H9 (cell line): Measurements from ENCODE around the gene HHAT. TPM values are rescaled to one million over a fixed set of nuclear protein-coding genes. Genes with fewer than 3 reads are reported as not detected.

Source experiments
- DNase-seq: peaks from one replicate; pipeline ENCODE4 v3.0.0-alpha.2; 2017
- H2AFZ ChIP-seq: one replicate; pipeline ENCODE4 v1.6.1; 2013; ENCODE audit warnings: mild to moderate bottlenecking, low read length, control low read depth, moderate library complexity
- H2AK5ac ChIP-seq: 2 replicates; pipeline ENCODE4 v1.6.1; 2013; ENCODE audit warnings: low read length, control low read depth, mixed read lengths; ENCODE audit not compliant: insufficient read length
- H2BK120ac ChIP-seq: one replicate; pipeline ENCODE4 v1.6.1; 2013; ENCODE audit warnings: low read depth, mild to moderate bottlenecking, low read length, control low read depth, inconsistent platforms; ENCODE audit not compliant: poor library complexity, severe bottlenecking
- H2BK12ac ChIP-seq: 2 replicates; pipeline ENCODE4 v1.6.1; 2013; ENCODE audit warnings: low read length, control low read depth, mixed read lengths, low read depth; ENCODE audit not compliant: insufficient read length
- H2BK15ac ChIP-seq: 2 replicates; pipeline ENCODE4 v1.6.1; 2013; ENCODE audit warnings: low read depth, low read length, control low read depth
- H2BK20ac ChIP-seq: one replicate; pipeline ENCODE4 v1.6.1; 2013; ENCODE audit warnings: low read depth, mild to moderate bottlenecking, low read length, control low read depth, inconsistent platforms; ENCODE audit not compliant: poor library complexity, severe bottlenecking
- H2BK5ac ChIP-seq: 2 replicates; pipeline ENCODE4 v1.6.1; 2013; ENCODE audit warnings: low read length, control low read depth, mixed read lengths; ENCODE audit not compliant: insufficient read length
- H3K14ac ChIP-seq: 2 replicates; pipeline ENCODE4 v1.6.1; 2013; ENCODE audit warnings: low read length, control low read depth; ENCODE audit not compliant: insufficient read depth
- H3K18ac ChIP-seq: 2 replicates; pipeline ENCODE4 v1.6.1; 2013; ENCODE audit warnings: low read depth, mild to moderate bottlenecking, mixed read lengths, low read length, control low read depth; ENCODE audit not compliant: insufficient read length
- H3K23ac ChIP-seq: 2 replicates; pipeline ENCODE4 v1.6.1; 2013; ENCODE audit warnings: low read length, control low read depth, mixed read lengths, low read depth; ENCODE audit not compliant: insufficient read length
- H3K23me2 ChIP-seq: 2 replicates; pipeline ENCODE4 v1.6.1; 2013; ENCODE audit warnings: low read depth, mild to moderate bottlenecking, mixed read lengths, low read length, control low read depth; ENCODE audit not compliant: insufficient read length, poor library complexity, severe bottlenecking
- H3K27ac ChIP-seq: 2 replicates; pipeline ENCODE4 v1.5.1; 2013; ENCODE audit warnings: low read length, control low read depth, mixed read lengths, low read depth; ENCODE audit not compliant: insufficient read length
- H3K27me3 ChIP-seq: 2 replicates; pipeline ENCODE4 v1.6.1; 2013; ENCODE audit warnings: low read length, control low read depth, inconsistent platforms; ENCODE audit not compliant: insufficient read depth
- H3K4ac ChIP-seq: 2 replicates; pipeline ENCODE4 v1.6.1; 2013; ENCODE audit warnings: low read depth, mild to moderate bottlenecking, control low read depth, inconsistent platforms, low read length, moderate library complexity
- H3K4me1 ChIP-seq: 2 replicates; pipeline ENCODE4 v1.6.1; 2013; ENCODE audit warnings: low read length, control low read depth, inconsistent platforms; ENCODE audit not compliant: insufficient read depth
- H3K4me2 ChIP-seq: 2 replicates; pipeline ENCODE4 v1.6.1; 2013; ENCODE audit warnings: low read length, control low read depth, mixed read lengths; ENCODE audit not compliant: insufficient read length, insufficient read depth
- H3K56ac ChIP-seq: 2 replicates; pipeline ENCODE4 v1.6.1; 2013; ENCODE audit warnings: low read depth, mild to moderate bottlenecking, mixed read lengths, low read length, control low read depth; ENCODE audit not compliant: insufficient read length
- H3K79me1 ChIP-seq: 2 replicates; pipeline ENCODE4 v1.6.1; 2013; ENCODE audit warnings: low read depth, mild to moderate bottlenecking, moderate library complexity, low read length, control low read depth, inconsistent platforms; ENCODE audit not compliant: insufficient read depth, poor library complexity, severe bottlenecking
- H3K79me2 ChIP-seq: 2 replicates; pipeline ENCODE4 v1.6.1; 2013; ENCODE audit warnings: low read length, control low read depth, inconsistent platforms; ENCODE audit not compliant: insufficient read depth
- H3K9ac ChIP-seq: 2 replicates; pipeline ENCODE4 v1.6.1; 2013; ENCODE audit warnings: low read length, control low read depth, mixed read lengths; ENCODE audit not compliant: insufficient read length; ENCODE audit errors: extremely low read depth
- H3K9me3 ChIP-seq: one replicate; pipeline ENCODE4 v1.6.1; 2013; ENCODE audit warnings: low read depth, low read length, inconsistent platforms; ENCODE audit not compliant: control insufficient read depth
- H3T11ph ChIP-seq: one replicate; pipeline ENCODE4 v1.6.1; 2013; ENCODE audit warnings: mild to moderate bottlenecking, low read length, control low read depth, inconsistent platforms
- H4K20me1 ChIP-seq: one replicate; pipeline ENCODE4 v1.6.1; 2013; ENCODE audit not compliant: control insufficient read depth, insufficient read length, insufficient read depth
- H4K5ac ChIP-seq: 2 replicates; pipeline ENCODE4 v1.6.1; 2013; ENCODE audit warnings: low read depth, mild to moderate bottlenecking, mixed read lengths, low read length, control low read depth; ENCODE audit not compliant: insufficient read length
- H4K8ac ChIP-seq: replicated peaks from 2 replicates; pipeline ENCODE4 v1.6.1; 2013; ENCODE audit warnings: low read length, control low read depth, mixed read lengths, low read depth; ENCODE audit not compliant: insufficient read length
- H4K91ac ChIP-seq: 2 replicates; pipeline ENCODE4 v1.6.1; 2013; ENCODE audit warnings: low read depth, mild to moderate bottlenecking, moderate library complexity, mixed read lengths, low read length, control low read depth; ENCODE audit not compliant: insufficient read length
- H3K27ac Mint-ChIP-seq, 3 experiments: 2 replicates in 2 of 3; 3 replicates in 1 of 3; pipeline ENCODE4 v1.8.0; 2020 to 2021; ENCODE audit warnings: mixed read lengths in 3 of 3, mild to moderate bottlenecking in 1 of 3, moderate library complexity in 1 of 3
- H3K27me3 Mint-ChIP-seq: 2 replicates; pipeline ENCODE4 v1.8.0; 2021; ENCODE audit warnings: low read depth, mild to moderate bottlenecking, moderate library complexity, mixed read lengths
- H3K36me3 Mint-ChIP-seq, 3 experiments: 2 replicates in 2 of 3; 3 replicates in 1 of 3; pipeline ENCODE4 v1.8.0; 2020 to 2021; ENCODE audit warnings: low read depth in 3 of 3, mixed read lengths in 3 of 3; ENCODE audit not compliant: insufficient read depth in 1 of 3
- H3K4me1 Mint-ChIP-seq, 2 experiments: 2 replicates each; pipeline ENCODE4 v1.8.0; 2020; ENCODE audit warnings: mixed read lengths in 2 of 2
- H3K4me3 Mint-ChIP-seq, 2 experiments: 2 replicates in 1 of 2; 3 replicates in 1 of 2; pipeline ENCODE4 v1.8.0; 2020 to 2021; ENCODE audit warnings: mild to moderate bottlenecking in 2 of 2, mixed read lengths in 2 of 2, moderate library complexity in 1 of 2
- H3K9me3 Mint-ChIP-seq, 2 experiments: 2 replicates in 1 of 2; 3 replicates in 1 of 2; pipeline ENCODE4 v1.8.0; 2020; ENCODE audit warnings: mild to moderate bottlenecking in 2 of 2, mixed read lengths in 2 of 2, moderate library complexity in 1 of 2
- WGBS: extraction: QIAGEN DNeasy Blood & Tissue Kit; methylation state at CpG from one replicate; pipeline ENCODE4 v1.1.7; 2013; ENCODE audit warnings: missing lambda C conversion rate, low lambda C conversion rate, mixed read lengths; ENCODE audit not compliant: insufficient read length; ENCODE audit errors: extremely low coverage; 5-methylcytosine and 5-hydroxymethylcytosine counted together
- total RNA-seq: library from RNA; stranded (reverse); gene quantifications from 2 replicates; pipeline ENCODE4 v1.2.1, GENCODE V29; 2021
- TF ChIP-seq, protein P1 (sequence below): fragments of 200-600 bp; sonication (generic); conservative IDR thresholded peaks from 3 replicates; pipeline ENCODE4 v1.8.0; 2021; ENCODE audit warnings: antibody characterized with exemption, mild to moderate bottlenecking

Gene HHAT
- total RNA-seq, 1 experiment from 2014 or later, result 0.48 TPM

DNA sequence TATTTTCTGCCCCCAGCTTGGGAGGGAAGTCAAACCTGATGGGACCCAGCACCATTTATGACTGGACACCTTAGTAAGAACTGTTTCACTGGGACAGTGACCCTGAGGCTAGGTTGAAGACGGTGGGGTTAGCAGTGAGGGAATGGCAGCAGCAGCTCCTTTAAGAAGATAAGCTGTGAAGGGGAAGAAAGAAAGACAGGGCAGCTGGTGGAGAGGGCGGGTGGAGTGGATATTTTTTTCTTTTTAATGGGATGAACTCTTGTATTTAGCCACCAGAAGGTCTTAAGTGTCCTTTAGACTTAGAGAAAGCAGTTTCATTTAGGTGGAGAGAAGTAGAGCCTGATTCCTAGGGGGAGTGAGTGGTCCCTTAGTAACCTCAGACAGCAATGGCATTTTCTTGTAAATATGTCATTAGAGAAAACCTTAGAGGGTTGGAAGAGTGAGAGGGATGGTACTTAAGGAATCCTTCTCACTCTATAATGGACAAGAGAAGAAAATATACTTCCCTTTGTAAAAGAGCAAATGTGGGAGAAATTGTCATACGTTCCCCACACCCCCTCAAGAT, 187.5 kb downstream of the HHAT start:
- H3K4ac ChIP-seq, result no peak overlapping the region
- no peaks in the 10 kb centered on the region for H3K4me1 Mint-ChIP-seq
- H4K5ac ChIP-seq, result no peak overlapping the region
- H2BK20ac ChIP-seq, result no peak overlapping the region
- no peaks in the 10 kb centered on the region; the same call in 1 of the 2 replicates for H3K4me1 ChIP-seq
- H2BK120ac ChIP-seq, result no peak overlapping the region
- H3K27me3 ChIP-seq, result no peaks in the 10 kb centered on the region
- H3K27me3 Mint-ChIP-seq, result no peaks in the 10 kb centered on the region
- H2BK12ac ChIP-seq, result no peak overlapping the region
- H3K36me3 Mint-ChIP-seq, result no peaks in the 10 kb centered on the region
- H3K27ac Mint-ChIP-seq, result no peak overlapping the region; a peak in 1 of 7 replicates
- no peak overlapping the region for H2AK5ac ChIP-seq
- H3K27ac ChIP-seq, result no peak overlapping the region
- H2BK5ac ChIP-seq, result no peak overlapping the region
- H3K9me3 ChIP-seq, result no peaks in the 10 kb centered on the region
- no peak overlapping the region for H3K14ac ChIP-seq
- H4K8ac ChIP-seq, result no peak overlapping the region
- H3K18ac ChIP-seq, result no peak overlapping the region
- H3K9me3 Mint-ChIP-seq, result no peaks in the 10 kb centered on the region
- no peaks in the 10 kb centered on the region for H3K23me2 ChIP-seq
- no peak overlapping the region for H3K4me3 Mint-ChIP-seq
- H3K9ac ChIP-seq, result no peak overlapping the region
- no CpG with 5 or more reads among the region's 3 CpGs for WGBS
- H3K4me2 ChIP-seq, result no peak overlapping the region
- no peaks in the 10 kb centered on the region for H4K20me1 ChIP-seq
- H3K56ac ChIP-seq, result no peak overlapping the region
- H2AFZ ChIP-seq, result no peak overlapping the region
- H3K79me2 ChIP-seq, result no peaks in the 10 kb centered on the region
- no peak overlapping the region for H2BK15ac ChIP-seq
- TF ChIP-seq, protein P1, sequence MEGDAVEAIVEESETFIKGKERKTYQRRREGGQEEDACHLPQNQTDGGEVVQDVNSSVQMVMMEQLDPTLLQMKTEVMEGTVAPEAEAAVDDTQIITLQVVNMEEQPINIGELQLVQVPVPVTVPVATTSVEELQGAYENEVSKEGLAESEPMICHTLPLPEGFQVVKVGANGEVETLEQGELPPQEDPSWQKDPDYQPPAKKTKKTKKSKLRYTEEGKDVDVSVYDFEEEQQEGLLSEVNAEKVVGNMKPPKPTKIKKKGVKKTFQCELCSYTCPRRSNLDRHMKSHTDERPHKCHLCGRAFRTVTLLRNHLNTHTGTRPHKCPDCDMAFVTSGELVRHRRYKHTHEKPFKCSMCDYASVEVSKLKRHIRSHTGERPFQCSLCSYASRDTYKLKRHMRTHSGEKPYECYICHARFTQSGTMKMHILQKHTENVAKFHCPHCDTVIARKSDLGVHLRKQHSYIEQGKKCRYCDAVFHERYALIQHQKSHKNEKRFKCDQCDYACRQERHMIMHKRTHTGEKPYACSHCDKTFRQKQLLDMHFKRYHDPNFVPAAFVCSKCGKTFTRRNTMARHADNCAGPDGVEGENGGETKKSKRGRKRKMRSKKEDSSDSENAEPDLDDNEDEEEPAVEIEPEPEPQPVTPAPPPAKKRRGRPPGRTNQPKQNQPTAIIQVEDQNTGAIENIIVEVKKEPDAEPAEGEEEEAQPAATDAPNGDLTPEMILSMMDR, result no peak
- H3K23ac ChIP-seq, result no peak overlapping the region
- no peak overlapping the region for H4K91ac ChIP-seq
- no peak for DNase-seq
- H3T11ph ChIP-seq, result no peak overlapping the region
- no peaks in the 10 kb centered on the region for H3K79me1 ChIP-seq
